HCT116 (cell line): ENCODE data around the gene POC1A. TPM values are rescaled to one million over a fixed set of nuclear protein-coding genes. Genes with fewer than 3 reads are reported as not detected.

Experiments
- ATAC-seq: fragments of 200-7000 bp; cut with Tn5 transposase; 2 replicates; pipeline ENCODE4 v1.9.1; 2020; ENCODE audit warnings: mild to moderate bottlenecking, moderate library complexity
- BruUV-seq: library from RNA; stranded (reverse); fragments of 400-500 nt; replicated peaks from 2 replicates; lab custom pipeline; 2021; lab: Mats Ljungman, UMichigan
- CTCF ChIA-PET: fragments of 300-600 bp; sonication (Branson Sonifier 250); formaldehyde crosslinking; loops from one replicate; lab custom pipeline; 2021; ENCODE audit warnings: antibody characterized with exemption; lab: Charles Lee
- POLR2A ChIA-PET: fragments of 300-600, 350-600 bp; sonication (Branson Sonifier 250); formaldehyde crosslinking; loops from one replicate; lab custom pipeline; 2021; ENCODE audit warnings: antibody characterized with exemption; lab: Charles Lee
- RAD21 ChIA-PET, 2 experiments: fragments of 300-600 bp; sonication (Branson Sonifier 250); formaldehyde crosslinking; loops; one replicate each; lab custom pipeline; 2023; ENCODE audit warnings: low total read pairs in 2 of 2; ENCODE audit not compliant: uncharacterized antibody in 2 of 2, unreplicated experiment in 2 of 2, low non-redundant PET in 1 of 2; lab: Charles Lee
- DNase-seq: peaks from one replicate; pipeline ENCODE4 v3.0.0-alpha.2; 2010; ENCODE audit warnings: low read depth, low spot score
- H2AFZ ChIP-seq: fragments of 200-600 bp; shearing (Covaris generic), sonication (generic); 2 replicates; pipeline ENCODE4 v1.6.1; 2017; ENCODE audit warnings: low read depth, mixed run types, mixed read lengths, antibody characterized with exemption, low read length; ENCODE audit not compliant: poor library complexity, severe bottlenecking
- H3K27ac ChIP-seq: 2 replicates; pipeline ENCODE4 v1.5.1; 2012; ENCODE audit warnings: low read depth, low read length
- H3K27me3 ChIP-seq: fragments of 200-600 bp; sonication (generic); 2 replicates; pipeline ENCODE4 v1.6.1; 2016; ENCODE audit warnings: mixed run types, low read length, mixed read lengths; ENCODE audit not compliant: insufficient read depth
- H3K36me3 ChIP-seq, 2 experiments: fragments of 200-500 bp in 1 of 2; fragments of 200-600 bp in 1 of 2; sonication (Bioruptor generic) in 1 of 2; sonication (generic) in 1 of 2; 2 replicates each; pipeline versions ENCODE4 v1.5.1 to v1.6.1; 2014 to 2016; ENCODE audit warnings: low read length in 2 of 2, inconsistent platforms in 1 of 2, mixed read lengths in 1 of 2, mixed run types in 1 of 2; ENCODE audit not compliant: insufficient read depth in 2 of 2, control insufficient read depth in 1 of 2
- H3K4me1 ChIP-seq, 2 experiments: fragments of 200-600 bp in 1 of 2; sonication (generic) in 1 of 2; 2 replicates each; pipeline versions ENCODE4 v1.5.1 to v1.6.1; 2012 to 2017; ENCODE audit warnings: low read length in 2 of 2, inconsistent platforms in 1 of 2, mild to moderate bottlenecking in 1 of 2, mixed read lengths in 1 of 2, mixed run types in 1 of 2, moderate library complexity in 1 of 2; ENCODE audit not compliant: insufficient read depth in 2 of 2, control insufficient read depth in 1 of 2
- H3K4me2 ChIP-seq: fragments of 200-600 bp; sonication (generic); 2 replicates; pipeline ENCODE4 v1.6.1; 2017; ENCODE audit warnings: mixed run types, low read length, mixed read lengths
- H3K4me3 ChIP-seq, 2 experiments: fragments of 200-600 bp in 1 of 2; sonication (generic) in 1 of 2; replicated peaks in 1 of 2; 2 replicates each; pipeline ENCODE4 v1.5.1; 2011 to 2016; ENCODE audit warnings: low read length in 2 of 2, control low read depth in 1 of 2, low read depth in 1 of 2, mild to moderate bottlenecking in 1 of 2, mixed read lengths in 1 of 2, mixed run types in 1 of 2
- H3K79me2 ChIP-seq: fragments of 200-600 bp; sonication (generic); 2 replicates; pipeline ENCODE4 v1.6.1; 2017; ENCODE audit warnings: mild to moderate bottlenecking, mixed run types, low read length, moderate library complexity, mixed read lengths; ENCODE audit not compliant: insufficient read depth
- H3K9ac ChIP-seq: fragments of 200-600 bp; sonication (generic); 2 replicates; pipeline ENCODE4 v1.6.1; 2016; ENCODE audit warnings: low read length, mixed read lengths
- H3K9me2 ChIP-seq: fragments of 200-600 bp; sonication (generic), shearing (Covaris generic); 2 replicates; pipeline ENCODE4 v1.6.1; 2017; ENCODE audit warnings: mixed run types, mild to moderate bottlenecking, moderate library complexity; ENCODE audit not compliant: insufficient read depth
- H3K9me3 ChIP-seq, 2 experiments: fragments of 200-500 bp in 1 of 2; fragments of 200-600 bp in 1 of 2; sonication (Bioruptor generic) in 1 of 2; sonication (generic) in 1 of 2; 2 replicates each; pipeline ENCODE4 v1.6.1; 2014 to 2017; ENCODE audit warnings: low read length in 2 of 2, mixed read lengths in 2 of 2, inconsistent platforms in 1 of 2, low read depth in 1 of 2, mild to moderate bottlenecking in 1 of 2, mixed run types in 1 of 2, moderate library complexity in 1 of 2; ENCODE audit not compliant: control insufficient read depth in 1 of 2, insufficient read depth in 1 of 2
- H4K20me1 ChIP-seq: fragments of 200-600 bp; sonication (generic), shearing (Covaris generic); 2 replicates; pipeline ENCODE4 v1.6.1; 2017; ENCODE audit warnings: mixed run types, mild to moderate bottlenecking, moderate library complexity; ENCODE audit not compliant: insufficient read depth
- ATF3 ChIP-seq: IDR thresholded peaks from 2 replicates; pipeline ENCODE4 v1.6.1; 2012
- CBX3 ChIP-seq: IDR thresholded peaks from 2 replicates; pipeline ENCODE4 v1.6.1; 2012; ENCODE audit warnings: low read depth
- CEBPB ChIP-seq: IDR thresholded peaks from 2 replicates; pipeline ENCODE4 v1.6.1; 2012; ENCODE audit warnings: low read depth
- ELF1 ChIP-seq: IDR thresholded peaks from 2 replicates; pipeline ENCODE4 v1.6.1; 2012; ENCODE audit warnings: low read depth, borderline replicate concordance
- EZH2 ChIP-seq: fragments of 200-600 bp; sonication (generic); IDR thresholded peaks from 2 replicates; pipeline ENCODE4 v1.6.1; 2017; ENCODE audit warnings: antibody characterized with exemption, mixed run types
- EZH2phosphoT487 ChIP-seq: fragments of 200-600 bp; IDR thresholded peaks from 2 replicates; pipeline ENCODE4 v1.6.1; 2018; ENCODE audit warnings: antibody characterized with exemption, borderline replicate concordance
- JUND ChIP-seq: IDR thresholded peaks from 2 replicates; pipeline ENCODE4 v1.6.1; 2012
- MAX ChIP-seq: IDR thresholded peaks from 2 replicates; pipeline ENCODE4 v1.6.1; 2012
- POLR2AphosphoS5 ChIP-seq: IDR thresholded peaks from 2 replicates; pipeline ENCODE4 v1.6.1; 2011; ENCODE audit warnings: mild to moderate bottlenecking, low read depth, low read length, moderate library complexity
- RAD21 ChIP-seq: IDR thresholded peaks from 2 replicates; pipeline ENCODE4 v1.6.1; 2012; ENCODE audit warnings: low read depth, mild to moderate bottlenecking
- REST ChIP-seq: IDR thresholded peaks from 2 replicates; pipeline ENCODE4 v1.6.1; 2012; ENCODE audit warnings: low read depth
- SIN3A ChIP-seq: IDR thresholded peaks from 2 replicates; pipeline ENCODE4 v1.6.1; 2012; ENCODE audit warnings: low read depth
- SP1 ChIP-seq: IDR thresholded peaks from 2 replicates; pipeline ENCODE4 v1.6.1; 2012; ENCODE audit warnings: low read depth
- TCF7L2 ChIP-seq: IDR thresholded peaks from 2 replicates; pipeline ENCODE4 v1.7.0; 2011; ENCODE audit warnings: borderline replicate concordance, inconsistent platforms; ENCODE audit not compliant: insufficient read depth, insufficient read length; ENCODE audit errors: extremely low read depth
- YY1 ChIP-seq: IDR thresholded peaks from 2 replicates; pipeline ENCODE4 v1.6.1; 2011; ENCODE audit warnings: low read length, low read depth, moderate library complexity, mild to moderate bottlenecking; ENCODE audit not compliant: insufficient replicate concordance; ENCODE audit errors: extremely low read depth
- ZBTB33 ChIP-seq: IDR thresholded peaks from 2 replicates; pipeline ENCODE4 v1.6.1; 2011; ENCODE audit warnings: mild to moderate bottlenecking, low read length, moderate library complexity; ENCODE audit not compliant: insufficient replicate concordance; ENCODE audit errors: extremely low read depth
- ZFX ChIP-seq: fragments of 450-650 bp; IDR thresholded peaks from 2 replicates; pipeline ENCODE4 v1.6.1; 2017
- ZNF274 ChIP-seq: fragments of 200-500 bp; sonication (Bioruptor generic); IDR thresholded peaks from 2 replicates; pipeline ENCODE4 v1.6.1; 2014; ENCODE audit warnings: mild to moderate bottlenecking, low read depth, low read length, inconsistent platforms
- intact Hi-C: fragments of 100-400 bp; cut with micrococcal nuclease; formaldehyde crosslinking; loops from 2 replicates; pipeline ENCODE4 v1.10.0; 2022
- total RNA-seq: library from RNA; stranded (reverse); gene quantifications from one replicate; pipeline ENCODE4 v1.2.1, GENCODE V29; 2021; ENCODE audit not compliant: unreplicated experiment

Gene POC1A
- total RNA-seq, 1 experiment from 2014 or later = 34.0 TPM

GRCh38 chr3:52183786-52184445, 29.7 kb upstream of the POC1A start:
- Histone ChIP-seq H3K9me2 (no peaks in the 10 kb centered on the region), H3K4me1 (no peaks in the 10 kb centered on the region), H3K36me3 (no peaks in the 10 kb centered on the region), H2AFZ (no peak overlapping the region), H3K9ac (no peak overlapping the region), H3K4me3 (no peak overlapping the region), H3K27me3 (no peaks in the 10 kb centered on the region), H3K9me3 (no peaks in the 10 kb centered on the region), H3K79me2 (no peaks in the 10 kb centered on the region), H4K20me1 (no peaks in the 10 kb centered on the region), H3K27ac (no peak overlapping the region), H3K4me2 (no peak overlapping the region)
- TF ChIP-seq SIN3A (no peak), EZH2 (no peak), RAD21 (no peak), ZNF274 (no peak), ZBTB33 (no peak), CEBPB (no peak), ATF3 (no peak), POLR2AphosphoS5 (no peak), JUND (no peak), YY1 (no peak), ELF1 (no peak), SP1 (no peak), TCF7L2 (no peak), ZFX (no peak), REST (no peak), MAX (no peak), EZH2phosphoT487 (no peak), CBX3 (no peak)
- ChIA-PET RAD21 (no interaction called here), POLR2A (no interaction called here), CTCF (no interaction called here)
- ATAC-seq (no peak), DNase-seq (no peak)
- BruUV-seq = no TSS peak
- intact Hi-C loops = no loop called here
